ENCODE measurements around the gene PRSS50. TPM values are rescaled to one million over a fixed set of nuclear protein-coding genes. Genes with fewer than 3 reads are reported as not detected.

Gene PRSS50
- total RNA-seq, 4 donors from 2014 or later: 0.21 to 0.55 TPM; not detected in 2

DNA sequence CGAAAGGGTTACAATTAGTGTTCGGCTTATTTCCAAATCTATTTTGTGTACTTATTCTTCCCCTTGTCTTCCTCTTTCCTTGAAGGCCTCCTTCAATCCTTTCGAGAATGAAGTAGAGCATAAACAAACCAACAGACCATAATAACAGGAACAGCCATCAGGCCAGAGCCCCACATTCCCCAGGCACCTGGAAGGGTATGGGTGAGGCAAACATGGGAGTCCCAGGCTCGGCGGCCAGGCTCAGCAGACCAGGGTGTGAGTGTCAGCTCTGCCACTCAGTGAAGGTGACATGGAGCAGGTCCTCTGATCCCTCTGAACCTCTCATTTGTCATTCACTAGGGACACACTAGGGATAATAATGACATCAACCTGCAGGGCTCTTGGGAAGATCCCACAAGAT lies 38.0 kb downstream of the PRSS50 start:
- TF ChIP-seq POLR2A (IDR thresholded peaks at IDR 0.05): no peak
- TF ChIP-seq, protein P1, sequence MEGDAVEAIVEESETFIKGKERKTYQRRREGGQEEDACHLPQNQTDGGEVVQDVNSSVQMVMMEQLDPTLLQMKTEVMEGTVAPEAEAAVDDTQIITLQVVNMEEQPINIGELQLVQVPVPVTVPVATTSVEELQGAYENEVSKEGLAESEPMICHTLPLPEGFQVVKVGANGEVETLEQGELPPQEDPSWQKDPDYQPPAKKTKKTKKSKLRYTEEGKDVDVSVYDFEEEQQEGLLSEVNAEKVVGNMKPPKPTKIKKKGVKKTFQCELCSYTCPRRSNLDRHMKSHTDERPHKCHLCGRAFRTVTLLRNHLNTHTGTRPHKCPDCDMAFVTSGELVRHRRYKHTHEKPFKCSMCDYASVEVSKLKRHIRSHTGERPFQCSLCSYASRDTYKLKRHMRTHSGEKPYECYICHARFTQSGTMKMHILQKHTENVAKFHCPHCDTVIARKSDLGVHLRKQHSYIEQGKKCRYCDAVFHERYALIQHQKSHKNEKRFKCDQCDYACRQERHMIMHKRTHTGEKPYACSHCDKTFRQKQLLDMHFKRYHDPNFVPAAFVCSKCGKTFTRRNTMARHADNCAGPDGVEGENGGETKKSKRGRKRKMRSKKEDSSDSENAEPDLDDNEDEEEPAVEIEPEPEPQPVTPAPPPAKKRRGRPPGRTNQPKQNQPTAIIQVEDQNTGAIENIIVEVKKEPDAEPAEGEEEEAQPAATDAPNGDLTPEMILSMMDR (IDR thresholded peaks at IDR 0.05): no peak
- intact Hi-C loops (cut with DNase I; ENCODE audit: low total_unique reads): no loop called here
- Histone ChIP-seq H3K27me3 (no peaks in the 10 kb centered on the region), H3K4me1 (no peaks in the 10 kb centered on the region), H3K36me3 (no peaks in the 10 kb centered on the region), H3K27ac (no peak overlapping the region), H3K9me3 (no peaks in the 10 kb centered on the region), H3K4me3 (no peak overlapping the region)
- DNase-seq: no peak

DNA sequence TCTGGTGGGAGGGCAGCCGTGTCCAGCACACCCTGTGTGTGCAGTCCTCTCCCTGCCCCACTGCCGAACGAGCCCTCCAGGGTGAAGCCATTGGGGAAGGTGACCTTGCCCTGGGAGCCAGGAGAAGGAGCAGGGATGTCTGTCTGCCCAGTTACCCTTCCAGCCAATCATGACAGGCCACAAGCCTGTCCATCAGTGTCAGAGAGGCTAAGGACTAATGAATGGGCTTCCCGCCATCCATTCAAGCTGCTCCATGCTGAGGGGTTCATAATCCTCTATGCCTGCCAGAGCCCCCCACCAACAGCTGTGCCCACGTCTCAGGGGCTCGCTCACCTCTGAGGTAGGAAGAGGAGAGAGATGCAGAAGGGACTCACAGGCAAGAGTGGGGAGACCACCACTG lies 39.4 kb downstream of the PRSS50 start:
- intact Hi-C loops (cut with DNase I; ENCODE audit: low total_unique reads): no loop called here
- no peak for DNase-seq
- no peaks in the 10 kb centered on the region for H3K36me3 ChIP-seq
- no peaks in the 10 kb centered on the region for H3K27me3 ChIP-seq
- no peak overlapping the region for H3K27ac ChIP-seq
- H3K4me3 ChIP-seq: no peak overlapping the region
- TF ChIP-seq POLR2A (IDR thresholded peaks at IDR 0.05): no peak
- TF ChIP-seq, protein P1 (IDR thresholded peaks at IDR 0.05): no peak
- H3K9me3 ChIP-seq: no peaks in the 10 kb centered on the region
- no peaks in the 10 kb centered on the region for H3K4me1 ChIP-seq

DNA sequence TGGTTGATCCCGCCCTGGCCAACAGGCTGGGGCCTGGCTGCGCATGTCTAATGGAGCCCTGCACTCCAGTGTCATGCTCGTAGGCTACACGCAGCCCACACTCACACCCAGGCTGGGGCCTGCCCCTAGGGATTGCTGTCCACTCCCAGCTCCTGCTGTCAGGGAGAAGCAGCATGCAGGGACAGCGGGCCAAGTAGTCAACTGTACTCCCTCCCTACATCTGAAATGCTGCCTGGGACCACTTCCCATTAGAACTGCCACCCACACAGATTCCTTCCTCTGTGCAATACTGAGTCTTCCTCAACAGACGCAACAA lies 40.3 kb downstream of the PRSS50 start:
- H3K36me3 ChIP-seq: no peaks in the 10 kb centered on the region
- H3K27ac ChIP-seq: peak overlapping the region in 1 of 2 donors; percentile 18
- TF ChIP-seq POLR2A (IDR thresholded peaks at IDR 0.05): no peak
- TF ChIP-seq, protein P1 (IDR thresholded peaks at IDR 0.05): no peak
- no peaks in the 10 kb centered on the region for H3K9me3 ChIP-seq
- no peaks in the 10 kb centered on the region for H3K4me1 ChIP-seq
- intact Hi-C loops (cut with DNase I; ENCODE audit: low total_unique reads): no loop called here
- no peaks in the 10 kb centered on the region for H3K27me3 ChIP-seq
- DNase-seq: peak; percentile 37 to 69
- no peak overlapping the region for H3K4me3 ChIP-seq

DNA sequence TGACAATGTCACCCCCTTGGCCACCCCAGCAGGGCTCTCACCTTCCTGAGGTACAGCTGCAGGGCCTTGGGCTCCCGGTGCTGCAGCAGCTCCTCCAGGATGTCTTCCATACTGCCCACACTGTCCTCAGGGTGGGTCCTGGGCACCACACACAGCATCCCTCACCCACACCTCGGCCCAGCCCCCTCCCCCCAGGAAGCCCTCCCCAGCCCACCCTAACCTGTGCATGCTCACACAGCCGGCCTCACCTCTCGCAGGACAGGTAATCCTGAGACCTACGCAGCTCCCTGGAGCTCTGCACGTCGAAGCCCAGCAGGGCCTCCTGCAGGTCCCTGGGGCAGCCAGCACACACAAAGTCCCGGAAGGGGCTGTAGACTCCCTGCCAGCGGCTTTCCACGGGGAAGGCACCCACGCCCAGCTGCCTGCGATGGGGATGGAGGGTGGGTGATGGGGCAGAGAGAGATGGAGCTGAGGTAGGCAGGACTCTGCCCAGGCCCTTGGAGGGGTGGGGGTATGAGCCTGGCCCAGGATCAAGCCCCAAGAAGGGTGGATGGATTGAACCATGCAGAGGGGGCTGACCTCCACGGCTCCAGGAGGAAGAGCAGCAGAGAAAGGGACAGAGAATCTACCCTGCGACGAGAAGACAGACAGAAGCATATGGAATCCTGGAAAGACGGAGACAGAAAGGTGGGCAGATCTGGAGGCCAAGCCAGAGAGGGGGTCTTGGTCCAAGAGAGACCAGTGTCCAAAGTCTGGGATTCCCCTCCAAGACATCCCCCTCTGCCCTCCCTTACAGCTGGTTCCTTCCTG lies 40.9 kb downstream of the PRSS50 start:
- no peaks in the 10 kb centered on the region for H3K9me3 ChIP-seq
- H3K4me3 ChIP-seq: no peak overlapping the region
- no peaks in the 10 kb centered on the region for H3K27me3 ChIP-seq
- intact Hi-C loops (cut with DNase I; ENCODE audit: low total_unique reads): no loop called here
- H3K27ac ChIP-seq: peak overlapping the region; percentile 18 to 39
- DNase-seq: no peak
- H3K4me1 ChIP-seq: no peaks in the 10 kb centered on the region
- no peaks in the 10 kb centered on the region for H3K36me3 ChIP-seq
- TF ChIP-seq, protein P1 (IDR thresholded peaks at IDR 0.05): no peak
- TF ChIP-seq POLR2A (IDR thresholded peaks at IDR 0.05): no peak

DNA sequence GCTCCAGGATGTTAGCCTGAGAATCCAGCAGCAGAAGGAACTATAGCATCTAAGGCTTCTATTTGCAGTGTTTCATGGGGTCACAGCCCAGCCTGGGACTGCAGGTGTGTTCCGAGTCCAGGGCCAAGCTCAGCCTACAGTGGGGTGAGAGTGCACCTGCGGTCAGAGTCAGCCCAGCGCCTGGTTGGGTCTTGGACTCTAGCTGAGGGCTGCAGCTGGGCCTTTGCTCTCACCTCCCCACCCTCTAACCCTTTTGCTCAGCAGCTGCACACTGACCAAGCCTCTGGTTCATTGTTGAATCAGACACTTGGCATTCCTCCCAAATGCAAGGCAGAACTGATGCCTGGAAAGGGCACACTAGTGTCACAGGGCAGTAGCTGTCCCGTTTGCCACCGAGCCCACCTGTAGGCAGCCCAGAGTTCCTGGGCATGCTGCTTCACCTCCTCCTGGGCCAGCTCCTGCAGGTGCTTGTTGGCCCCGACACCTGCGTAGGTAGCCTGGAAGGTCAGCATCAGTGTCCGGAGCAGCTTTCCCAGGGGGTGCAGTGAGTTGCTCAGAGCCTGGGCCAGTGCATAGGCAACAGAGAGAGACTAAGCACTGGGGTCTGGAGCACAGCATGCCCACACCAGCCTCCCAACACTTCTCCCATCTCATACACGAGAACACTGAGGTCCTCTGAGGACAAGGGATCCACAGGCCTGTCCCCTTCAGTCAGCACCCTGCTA lies 41.7 kb downstream of the PRSS50 start:
- Histone ChIP-seq H3K36me3 (no peaks in the 10 kb centered on the region), H3K4me3 (no peak overlapping the region), H3K27ac (no peak overlapping the region), H3K9me3 (no peaks in the 10 kb centered on the region), H3K27me3 (no peaks in the 10 kb centered on the region), H3K4me1 (no peaks in the 10 kb centered on the region)
- DNase-seq: no peak
- intact Hi-C loops (cut with DNase I; ENCODE audit: low total_unique reads): no loop called here
- no peak for TF ChIP-seq POLR2A (IDR thresholded peaks at IDR 0.05)
- TF ChIP-seq, protein P1 (IDR thresholded peaks at IDR 0.05): no peak

All from uterus (tissue), 4 donors.